H1 (cell line): ENCODE measurements around the gene ETFDH. TPM values are rescaled to one million over a fixed set of nuclear protein-coding genes. Genes with fewer than 3 reads are reported as not detected.

Experiments used
- CHD7 ChIP-seq: fragments of 300-600 bp; sonication (generic); IDR thresholded peaks from 2 replicates; pipeline ENCODE4 v1.7.1; 2012; ENCODE audit warnings: low read length, moderate library complexity, mild to moderate bottlenecking, inconsistent platforms; ENCODE audit not compliant: insufficient replicate concordance
- CREB1 ChIP-seq: IDR thresholded peaks from 2 replicates; pipeline ENCODE4 v1.6.1; 2012; ENCODE audit warnings: inconsistent platforms
- CTCF ChIP-seq, 3 experiments: IDR thresholded peaks; 1 replicate in 2 of 3; 2 replicates in 1 of 3; pipeline versions ENCODE4 v1.5.1 to v1.6.1; 2011; ENCODE audit warnings: low read length in 3 of 3, mild to moderate bottlenecking in 3 of 3, inconsistent platforms in 2 of 3, low read depth in 1 of 3, moderate library complexity in 1 of 3; ENCODE audit not compliant: insufficient read depth in 1 of 3; ENCODE audit errors: control extremely low read depth in 1 of 3
- NRF1 ChIP-seq: IDR thresholded peaks from 2 replicates; pipeline ENCODE4 v1.6.1; 2011; ENCODE audit warnings: mild to moderate bottlenecking, low read depth, low read length, improper control_type of control experiment
- polyA plus RNA-seq, 7 experiments: library from polyadenylated mRNA; depleted of rRNA in 3 of 7; stranded (reverse) in 5 of 7; unstranded in 2 of 7; fragments of >200 nt in 5 of 7; fragments of 200-250 nt in 2 of 7; gene quantifications; 1 replicate in 5 of 7; 2 replicates in 1 of 7; 4 replicates in 1 of 7; pipeline versions ENCODE4 v1.2.1 to v1.2.3, GENCODE V29; 2011 to 2013; ENCODE audit warnings: missing spikeins in 2 of 7, mixed read lengths in 2 of 7
- total RNA-seq: library from RNA; stranded (reverse); fragmentation: NEBNext Ultra II Directional; extraction: Animal tissue kit (Norgen Biotek cat#: 25700); gene quantifications from 2 replicates; pipeline ENCODE4 v1.2.1, GENCODE V29; 2021

Gene ETFDH
- total and polyA plus RNA-seq, 2 of the 8 experiments (the other 6 are each of a cell fraction or from before 2014, with no cell fraction given), result 11.3 to 15.7 TPM

DNA sequence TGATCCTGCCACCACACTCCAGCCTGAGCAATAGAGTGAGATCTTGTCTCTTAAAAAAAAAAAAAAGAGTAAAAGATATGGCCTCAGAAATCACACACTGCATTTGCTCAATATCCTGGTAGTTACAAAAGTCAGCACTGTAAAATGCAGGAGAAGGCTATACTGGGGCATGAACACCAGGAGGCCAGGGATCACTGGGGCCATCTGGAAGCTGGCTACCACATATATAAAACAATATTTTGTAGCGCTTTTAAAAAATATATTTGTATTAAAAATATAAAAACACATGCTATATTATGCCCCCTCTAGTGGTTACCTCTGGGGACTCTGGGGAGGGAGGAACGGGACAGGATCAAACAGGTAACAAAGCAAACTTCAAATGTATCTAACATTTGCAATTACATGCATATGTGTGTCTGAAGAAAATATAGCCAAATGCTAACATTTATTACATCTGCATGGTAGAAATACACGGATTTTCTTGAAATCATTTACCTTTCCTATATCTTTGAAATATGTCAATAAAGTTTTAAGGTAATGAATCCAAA is 4.4 kb upstream of the ETFDH start (continued):
- TF ChIP-seq CHD7, result peak; percentile 44
- no peak for TF ChIP-seq CREB1
- TF ChIP-seq CTCF (IDR thresholded peaks at IDR 0.05; ENCODE audit: control extremely low read depth in 1 of 3, insufficient read depth in 1 of 3, low read depth in 1 of 3, low read length in 3 of 3), result peak; percentile 51 to 66 (median 63)
- no peak for TF ChIP-seq NRF1
